Thymus (tissue), 11 donors: ENCODE measurements around the gene CYP4F3. TPM values are rescaled to one million over a fixed set of nuclear protein-coding genes. Genes with fewer than 3 reads are reported as not detected.

Source experiments
- DNase-seq, 9 donors: peaks; one replicate each; pipeline ENCODE4 v3.0.0-alpha.2; 2013; ENCODE audit warnings: low spot score in 9 of 9, low read depth in 6 of 9, missing footprints in 1 of 9
- H3K27ac ChIP-seq, 2 donors: one replicate each; pipeline ENCODE4 v1.5.1; 2013; ENCODE audit warnings: control low read depth in 1 of 2, low read depth in 1 of 2, low read length in 1 of 2, mild to moderate bottlenecking in 1 of 2, moderate library complexity in 1 of 2
- H3K27me3 ChIP-seq, 2 donors: one replicate each; pipeline ENCODE4 v1.5.1; 2013; ENCODE audit warnings: low read length in 1 of 2; ENCODE audit not compliant: control insufficient read depth in 2 of 2, insufficient read depth in 1 of 2
- H3K36me3 ChIP-seq, 2 donors: one replicate each; pipeline ENCODE4 v1.5.1; 2013; ENCODE audit warnings: low read length in 1 of 2, mild to moderate bottlenecking in 1 of 2, moderate library complexity in 1 of 2; ENCODE audit not compliant: control insufficient read depth in 2 of 2, insufficient read depth in 2 of 2
- H3K4me1 ChIP-seq, 2 donors: one replicate each; pipeline ENCODE4 v1.5.1; 2013; ENCODE audit warnings: low read length in 2 of 2; ENCODE audit not compliant: control insufficient read depth in 2 of 2, insufficient read depth in 2 of 2
- H3K4me3 ChIP-seq, 2 donors: one replicate each; pipeline ENCODE4 v1.5.1; 2013; ENCODE audit warnings: low read length in 2 of 2, control low read depth in 1 of 2, mild to moderate bottlenecking in 1 of 2
- H3K9me3 ChIP-seq, 2 donors: one replicate each; pipeline ENCODE4 v1.5.1; 2013; ENCODE audit warnings: low read length in 1 of 2, mild to moderate bottlenecking in 1 of 2; ENCODE audit not compliant: control insufficient read depth in 2 of 2, insufficient read depth in 1 of 2
- WGBS: extraction: QIAGEN DNeasy Blood & Tissue Kit; methylation state at CpG from one replicate; pipeline ENCODE4 v1.1.7; 2013; 5-methylcytosine and 5-hydroxymethylcytosine counted together
- polyA plus RNA-seq: library from polyadenylated mRNA; stranded (reverse); fragments of 200-250 nt; gene quantifications from one replicate; pipeline ENCODE4 v1.2.3, GENCODE V29; 2013
- total RNA-seq: library from RNA; stranded (reverse); fragments of 120-200 nt; gene quantifications from one replicate; pipeline ENCODE4 v1.2.4, GENCODE V29; 2013
- donor health status: healthy.

CYP4F3 gene
- total and polyA plus RNA-seq, 2 donors, result 0.24 to 2.1 TPM

DNA sequence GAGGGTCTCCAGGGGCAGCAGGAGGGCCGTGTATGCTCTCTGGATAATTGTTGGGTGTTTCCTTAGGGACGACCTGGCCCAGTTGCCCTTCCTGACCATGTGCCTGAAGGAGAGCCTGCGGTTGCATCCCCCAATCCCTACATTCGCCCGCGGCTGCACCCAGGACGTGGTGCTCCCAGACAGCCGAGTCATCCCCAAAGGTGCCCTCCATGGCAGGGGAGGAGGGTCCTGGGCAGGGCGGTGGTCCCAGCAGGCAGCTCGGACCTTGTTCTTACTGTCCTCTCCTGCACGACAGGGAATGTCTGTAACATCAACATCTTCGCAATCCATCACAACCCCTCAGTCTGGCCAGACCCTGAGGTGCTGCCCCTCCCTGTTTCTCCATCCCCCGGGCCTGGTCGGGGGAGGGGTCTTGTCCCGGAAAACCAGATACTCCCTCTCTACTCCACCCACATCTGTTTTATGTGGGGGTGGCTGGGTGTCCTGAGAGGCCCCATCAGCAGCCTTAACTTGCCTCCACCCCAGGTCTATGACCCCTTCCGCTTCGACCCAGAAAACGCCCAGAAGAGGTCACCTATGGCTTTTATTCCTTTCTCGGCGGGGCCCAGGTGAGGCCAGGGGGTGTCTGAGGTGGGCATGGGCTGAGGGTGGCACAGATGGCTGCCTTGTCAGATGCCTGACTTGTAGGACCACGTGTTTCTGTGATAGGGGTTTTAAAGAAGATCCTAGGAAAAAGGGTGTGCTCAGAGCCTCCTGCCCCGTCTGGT, 12.3 kb upstream of the CYP4F3 start:
- 70% methylated on average over 22 of the region's 22 CpGs for WGBS
- no peak overlapping the region for H3K27ac ChIP-seq
- no peaks in the 10 kb centered on the region for H3K36me3 ChIP-seq
- no peaks in the 10 kb centered on the region for H3K4me1 ChIP-seq
- no peaks in the 10 kb centered on the region for H3K27me3 ChIP-seq
- no peaks in the 10 kb centered on the region for H3K9me3 ChIP-seq
- no peak overlapping the region for H3K4me3 ChIP-seq
- DNase-seq, result no peak

DNA sequence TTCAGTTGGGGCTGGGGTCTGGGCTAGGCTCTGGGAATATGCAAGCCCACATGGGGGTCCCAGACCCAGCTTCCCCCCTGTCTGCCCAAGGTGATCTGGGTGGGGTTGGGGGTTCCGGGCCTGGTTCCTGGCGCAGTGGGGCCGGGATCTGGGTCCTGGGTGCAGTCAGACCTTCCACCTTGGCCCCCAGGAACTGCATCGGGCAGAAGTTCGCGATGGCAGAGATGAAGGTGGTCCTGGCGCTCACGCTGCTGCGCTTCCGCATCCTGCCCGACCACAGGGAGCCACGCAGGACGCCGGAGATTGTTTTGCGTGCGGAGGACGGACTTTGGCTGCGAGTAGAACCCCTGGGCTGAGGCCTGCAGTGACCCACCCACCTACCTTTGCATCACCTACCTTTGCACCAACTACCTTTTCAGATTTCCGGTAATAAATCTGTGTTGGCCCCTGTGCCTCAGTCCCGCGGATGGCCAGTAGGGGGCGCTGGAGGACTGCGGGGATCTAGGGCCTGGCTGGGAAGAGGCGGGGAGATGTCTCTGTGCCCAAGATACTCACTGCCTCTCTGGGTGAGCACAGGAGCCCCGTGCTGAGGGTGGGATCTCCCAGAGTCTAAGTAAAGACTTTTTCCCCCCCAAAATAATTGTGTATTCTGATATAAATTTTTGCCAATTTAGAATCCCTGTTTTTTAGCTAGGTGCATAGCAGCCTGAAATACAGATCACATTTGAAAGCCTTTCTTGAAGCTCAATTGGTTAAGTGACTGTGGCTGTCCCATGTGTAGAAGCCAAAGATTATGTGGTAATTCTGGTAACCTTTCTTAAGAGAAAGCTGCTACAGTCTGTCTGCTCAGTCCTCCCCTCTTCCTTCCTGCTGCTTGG, 11.5 kb upstream of the CYP4F3 start:
- H3K27ac ChIP-seq, result no peak overlapping the region
- H3K4me1 ChIP-seq, result no peaks in the 10 kb centered on the region
- no peak overlapping the region for H3K4me3 ChIP-seq
- DNase-seq, result peak; percentile 24 to 82 (median 58)
- H3K9me3 ChIP-seq, result no peaks in the 10 kb centered on the region
- WGBS, result 7% methylated on average over 25 of the region's 25 CpGs
- H3K27me3 ChIP-seq, result no peaks in the 10 kb centered on the region
- no peaks in the 10 kb centered on the region for H3K36me3 ChIP-seq

DNA sequence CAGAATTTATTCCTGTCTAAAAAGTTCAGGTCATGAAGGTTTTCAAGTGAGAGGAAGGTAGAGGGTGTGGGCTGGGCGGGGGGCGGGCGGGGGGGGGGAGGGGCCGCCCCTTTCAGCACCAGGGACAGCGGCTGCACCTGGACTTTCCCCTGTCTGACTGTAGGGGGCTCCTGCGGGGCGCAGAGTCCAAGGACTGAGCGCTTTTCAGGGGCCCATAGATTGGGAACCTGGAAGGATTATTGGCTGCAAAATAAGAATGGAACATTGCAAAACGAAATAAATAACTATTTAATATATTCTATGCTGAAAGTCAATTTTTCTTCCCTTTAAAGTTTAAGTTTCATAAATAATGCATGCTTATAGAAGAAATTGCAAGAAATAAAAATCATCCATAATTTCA, 8.9 kb upstream of the CYP4F3 start:
- 3% methylated on average over 9 of the region's 9 CpGs for WGBS
- H3K4me3 ChIP-seq, result no peak overlapping the region
- DNase-seq, result peak in 5 of 9 donors; percentile 1 to 43 (median 22)
- H3K9me3 ChIP-seq, result no peaks in the 10 kb centered on the region
- no peak overlapping the region for H3K27ac ChIP-seq
- H3K27me3 ChIP-seq, result no peaks in the 10 kb centered on the region
- no peaks in the 10 kb centered on the region for H3K36me3 ChIP-seq
- H3K4me1 ChIP-seq, result no peaks in the 10 kb centered on the region

DNA sequence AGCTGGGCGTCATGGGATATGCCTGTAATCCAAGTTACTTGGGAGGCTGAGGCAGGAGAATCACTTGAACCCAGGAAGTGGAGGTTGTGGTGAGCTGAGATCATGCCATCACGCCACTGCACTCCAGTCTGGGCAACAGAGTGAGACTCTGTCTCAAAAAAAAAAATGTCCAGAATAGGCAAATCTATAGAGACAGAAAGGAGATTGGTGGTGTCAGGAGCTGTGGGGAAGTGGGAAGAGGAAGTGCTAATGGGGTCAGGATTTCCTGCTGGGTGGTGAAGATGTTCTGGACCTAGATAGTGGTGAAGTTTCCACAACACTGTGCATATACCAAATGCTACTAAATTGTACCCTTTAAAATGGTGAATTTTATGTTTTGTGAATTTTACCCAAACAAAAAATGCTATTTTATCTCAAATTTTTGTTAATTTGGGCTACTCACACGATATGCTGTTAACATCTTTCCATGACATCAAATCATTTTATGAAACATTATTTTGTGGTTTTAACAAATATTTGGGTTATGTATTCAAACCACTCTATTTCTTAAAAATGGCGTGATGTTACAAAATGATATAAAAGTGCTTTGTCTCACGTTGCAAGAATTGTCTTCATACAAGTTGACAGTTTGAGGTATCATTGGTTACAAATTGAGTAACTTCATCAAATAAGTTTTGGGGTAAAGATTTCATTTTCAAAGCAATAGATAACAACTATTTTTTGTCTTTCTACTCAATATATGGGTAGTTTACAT, 7.4 kb upstream of the CYP4F3 start:
- DNase-seq, result no peak
- no peaks in the 10 kb centered on the region for H3K9me3 ChIP-seq
- H3K27ac ChIP-seq, result no peak overlapping the region
- no peak overlapping the region for H3K4me3 ChIP-seq
- 56% methylated on average over 5 of the region's 5 CpGs for WGBS
- no peaks in the 10 kb centered on the region for H3K4me1 ChIP-seq
- no peaks in the 10 kb centered on the region for H3K27me3 ChIP-seq
- H3K36me3 ChIP-seq, result no peaks in the 10 kb centered on the region

DNA sequence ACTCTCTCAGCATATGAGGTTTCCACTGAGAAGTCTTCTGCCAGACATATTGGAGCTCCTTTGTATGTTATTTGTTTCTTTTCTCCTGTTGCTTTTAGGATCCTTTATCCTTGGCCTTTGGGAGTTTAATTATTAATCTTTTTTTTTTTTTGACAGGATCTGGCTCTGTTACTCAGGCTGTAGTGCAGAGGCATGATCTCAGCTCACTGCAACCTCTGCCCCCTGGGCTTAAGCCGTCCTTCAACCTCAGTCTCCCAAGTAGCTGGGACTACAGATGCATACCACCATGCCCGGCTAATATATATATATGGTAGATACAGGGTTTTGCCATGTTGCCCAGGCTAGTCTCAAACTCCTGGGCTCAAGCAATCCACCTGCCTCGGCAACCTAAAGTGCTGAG, 6.6 kb upstream of the CYP4F3 start:
- 84% methylated on average over 3 of the region's 3 CpGs for WGBS
- DNase-seq, result no peak
- Histone ChIP-seq H3K36me3 (no peaks in the 10 kb centered on the region), H3K9me3 (no peaks in the 10 kb centered on the region), H3K27ac (no peak overlapping the region), H3K27me3 (no peaks in the 10 kb centered on the region), H3K4me1 (no peaks in the 10 kb centered on the region), H3K4me3 (no peak overlapping the region)

DNA sequence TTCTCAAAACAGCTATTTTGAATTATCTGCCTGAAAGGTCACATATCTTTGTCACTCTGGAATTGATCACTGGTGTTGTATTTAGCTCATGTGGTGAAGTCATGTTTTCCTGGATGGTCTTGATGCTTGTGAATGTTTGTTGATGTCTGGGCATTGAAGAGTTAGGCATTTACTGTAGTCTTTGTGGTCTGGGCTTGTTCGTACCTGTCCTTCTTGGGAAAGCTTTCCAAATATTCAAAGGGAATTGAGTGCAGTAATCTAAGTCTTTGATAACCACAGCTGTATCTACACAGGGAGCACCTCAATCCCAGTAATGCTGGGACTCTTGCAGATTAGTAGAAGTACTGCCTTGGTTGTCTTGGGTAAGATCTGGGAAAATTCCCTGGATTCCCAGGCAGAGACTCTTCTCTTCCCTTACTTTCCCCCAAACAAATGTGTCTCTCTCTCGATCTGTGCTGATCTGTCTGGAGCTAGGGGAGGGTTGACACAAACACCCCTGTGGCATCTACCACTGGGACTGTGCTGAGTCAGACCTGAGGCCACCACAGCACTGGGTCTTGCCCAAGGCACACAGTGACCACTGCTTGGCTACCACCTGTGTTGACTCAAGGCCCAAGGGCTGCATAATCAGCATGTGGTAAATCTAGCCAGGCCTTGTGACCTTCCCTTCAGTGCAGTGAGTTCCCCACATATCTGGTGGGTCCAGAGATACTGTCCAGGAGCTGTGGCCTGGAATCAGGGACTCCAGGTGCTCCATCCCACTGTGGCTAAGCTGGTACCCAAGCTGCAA, 5.5 kb upstream of the CYP4F3 start:
- H3K4me3 ChIP-seq, result no peak overlapping the region
- H3K27me3 ChIP-seq, result no peaks in the 10 kb centered on the region
- H3K36me3 ChIP-seq, result no peaks in the 10 kb centered on the region
- H3K9me3 ChIP-seq, result no peaks in the 10 kb centered on the region
- H3K4me1 ChIP-seq, result no peaks in the 10 kb centered on the region
- H3K27ac ChIP-seq, result no peak overlapping the region
- DNase-seq, result no peak
- WGBS, result 77% methylated on average over 2 of the region's 2 CpGs

DNA sequence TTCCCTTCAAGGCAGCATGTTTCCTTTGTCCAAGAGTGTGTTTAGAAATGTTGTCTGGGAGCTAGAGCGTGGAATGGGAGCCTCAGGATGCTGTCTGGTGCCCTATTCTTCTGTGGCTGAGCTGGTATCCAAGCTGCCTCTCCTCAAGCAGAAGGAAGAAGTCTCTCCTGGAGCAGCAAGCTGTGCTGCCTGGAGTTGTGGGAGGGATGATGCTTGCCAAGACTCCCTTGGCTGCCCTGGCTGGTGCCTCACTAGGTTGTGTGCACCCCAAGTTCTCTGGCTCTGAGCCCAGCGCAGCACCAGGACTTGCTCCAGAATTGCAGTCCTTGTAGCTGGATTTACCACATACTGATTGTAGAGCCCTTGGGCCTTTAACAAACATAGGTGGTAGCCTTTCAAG, 4.7 kb upstream of the CYP4F3 start:
- Histone ChIP-seq H3K36me3 (no peaks in the 10 kb centered on the region), H3K4me1 (no peaks in the 10 kb centered on the region), H3K27me3 (no peaks in the 10 kb centered on the region), H3K27ac (no peak overlapping the region), H3K9me3 (no peaks in the 10 kb centered on the region), H3K4me3 (no peak overlapping the region)
- DNase-seq, result no peak
- 88% methylated on average over 2 of the region's 2 CpGs for WGBS

DNA sequence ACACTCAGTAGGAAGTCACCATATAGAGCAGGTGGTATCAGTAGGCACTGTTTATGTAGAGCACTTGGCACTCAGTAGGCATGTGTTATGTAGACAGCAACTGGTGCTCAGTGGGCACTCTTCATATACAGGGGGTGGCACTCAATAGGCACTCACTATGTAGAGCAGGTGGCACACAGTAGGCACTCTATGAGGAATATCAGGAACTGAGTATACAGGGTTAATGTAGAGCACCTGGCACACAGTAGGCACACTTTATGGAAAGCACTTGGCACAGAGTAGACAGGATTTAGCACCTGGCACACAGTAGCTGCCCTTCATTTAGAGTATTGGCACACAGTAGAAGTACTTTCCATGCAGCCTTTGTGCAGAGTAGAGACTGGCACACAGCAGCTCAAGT, 1.1 kb upstream of the CYP4F3 start:
- no peaks in the 10 kb centered on the region for H3K9me3 ChIP-seq
- H3K36me3 ChIP-seq, result no peaks in the 10 kb centered on the region
- no peak overlapping the region for H3K27ac ChIP-seq
- H3K4me1 ChIP-seq, result no peaks in the 10 kb centered on the region
- DNase-seq, result no peak
- H3K4me3 ChIP-seq, result no peak overlapping the region
- H3K27me3 ChIP-seq, result no peaks in the 10 kb centered on the region
